HT1080 (cell line): ENCODE data around the gene CZIB. TPM values are rescaled to one million over a fixed set of nuclear protein-coding genes. Genes with fewer than 3 reads are reported as not detected.
"Not testable (repeated sequence)": the region's sequence is repeated elsewhere in the genome, so short reads cannot be mapped to it uniquely, and the experiment has no call there.

ENCODE experiments used
- DNase-seq: peaks from one replicate; pipeline ENCODE4 v3.0.0-alpha.2; 2015; ENCODE audit warnings: low read depth
- total RNA-seq: library from RNA; depleted of rRNA; stranded (reverse); fragments of >200 nt; shearing (Covaris generic); gene quantifications from 2 replicates; pipeline ENCODE4 v1.2.3, GENCODE V29; 2014

The CZIB gene
- total RNA-seq, 1 experiment from 2014 or later, result 60.4 TPM

- DNase-seq, result peak; percentile 94
Observed at GRCh38 chr1:53238197-53239155, 18.0 kb upstream of the CZIB start, which contains the start of gene MAGOH. Gene MAGOH (minus strand): TSS chr1:53238518. CDS start chr1:53238448, 70 bp downstream.

GRCh38 chr1:53237638-53238037 is 17.2 kb upstream of the CZIB start:
- no peak for DNase-seq

- no peak for DNase-seq
Observed at GRCh38 chr1:53220962-53221286, 490 bp upstream of the CZIB start.

GRCh38 chr1:53219711-53220110 is 723 bp downstream of the CZIB start:
- no peak for DNase-seq

- no peak for DNase-seq
Observed at GRCh38 chr1:53218201-53218600, 2.2 kb downstream of the CZIB start.

- DNase-seq, result no peak
Observed at GRCh38 chr1:53214376-53214940, 6.0 kb downstream of the CZIB start.

- DNase-seq, result no peak
Observed at GRCh38 chr1:53210954-53211353, 9.5 kb downstream of the CZIB start.

- DNase-seq, result no peak
Observed at GRCh38 chr1:53210352-53210751, 10.1 kb downstream of the CZIB start.

- DNase-seq, result no peak
Observed at GRCh38 chr1:53207726-53208125, 12.7 kb downstream of the CZIB start.

- DNase-seq, result no peak
Observed at GRCh38 chr1:53206735-53207379, 13.6 kb downstream of the CZIB start.

- DNase-seq, result not testable (repeated sequence)
Observed at GRCh38 chr1:53206083-53206685, 14.2 kb downstream of the CZIB start.

GRCh38 chr1:53205496-53205895 is 14.9 kb downstream of the CZIB start:
- not testable (repeated sequence) for DNase-seq

- no peak for DNase-seq
Observed at GRCh38 chr1:53203466-53203865, 17.0 kb downstream of the CZIB start.

- DNase-seq, result no peak
Observed at GRCh38 chr1:53198241-53198651, 22.2 kb downstream of the CZIB start.

GRCh38 chr1:53197291-53198200 is 22.9 kb downstream of the CZIB start:
- no peak for DNase-seq

- peak; percentile 91 for DNase-seq
Observed at GRCh38 chr1:53196485-53197290, 23.7 kb downstream of the CZIB start, which contains the start of gene CPT2. Gene CPT2 (plus strand): TSS chr1:53196824. CDS start chr1:53196944, 120 bp downstream.

GRCh38 chr1:53196017-53196484 is 24.4 kb downstream of the CZIB start:
- DNase-seq, result no peak

- no peak for DNase-seq
Observed at GRCh38 chr1:53195246-53196016, 25.0 kb downstream of the CZIB start.

- DNase-seq, result no peak
Observed at GRCh38 chr1:53190210-53190611, 30.2 kb downstream of the CZIB start.
